Raji (cell line): Measurements from ENCODE around the gene MCTP1.

Experiments used
- POLR2A ChIP-seq: IDR thresholded peaks from 2 replicates; pipeline ENCODE4 v1.6.1; 2011; ENCODE audit warnings: low read depth, low read length, control low read depth; ENCODE audit not compliant: insufficient read depth

The MCTP1 gene

GRCh38 chr5:95124101-95124500 lies 160.8 kb downstream of the MCTP1 start:
- TF ChIP-seq POLR2A = no peak

GRCh38 chr5:95114902-95115301 lies 170.0 kb downstream of the MCTP1 start:
- no peak for TF ChIP-seq POLR2A

GRCh38 chr5:95114305-95114704 lies 170.6 kb downstream of the MCTP1 start:
- no peak for TF ChIP-seq POLR2A

- TF ChIP-seq POLR2A = no peak
These were observed 171.4 kb downstream of the MCTP1 start for GRCh38 chr5:95113489-95113888.

- no peak for TF ChIP-seq POLR2A
These were observed 173.8 kb downstream of the MCTP1 start for GRCh38 chr5:95111141-95111540.

GRCh38 chr5:95110118-95110517 lies 174.8 kb downstream of the MCTP1 start:
- TF ChIP-seq POLR2A = no peak

- no peak for TF ChIP-seq POLR2A
These were observed 177.8 kb downstream of the MCTP1 start for GRCh38 chr5:95107138-95107537.

GRCh38 chr5:95105638-95106037 lies 179.3 kb downstream of the MCTP1 start:
- no peak for TF ChIP-seq POLR2A

GRCh38 chr5:95102687-95103086 lies 182.2 kb downstream of the MCTP1 start:
- TF ChIP-seq POLR2A = no peak

GRCh38 chr5:95102080-95102479 lies 182.8 kb downstream of the MCTP1 start:
- TF ChIP-seq POLR2A = no peak

GRCh38 chr5:95100551-95100950 lies 184.3 kb downstream of the MCTP1 start:
- TF ChIP-seq POLR2A = no peak

GRCh38 chr5:95098012-95098411 lies 186.9 kb downstream of the MCTP1 start:
- TF ChIP-seq POLR2A = no peak

- no peak for TF ChIP-seq POLR2A
These were observed 191.7 kb downstream of the MCTP1 start for GRCh38 chr5:95093211-95093610.

GRCh38 chr5:95090774-95091173 lies 194.1 kb downstream of the MCTP1 start:
- no peak for TF ChIP-seq POLR2A

- TF ChIP-seq POLR2A = no peak
These were observed 197.0 kb downstream of the MCTP1 start for GRCh38 chr5:95087816-95088317.

- no peak for TF ChIP-seq POLR2A
These were observed 197.7 kb downstream of the MCTP1 start for GRCh38 chr5:95086927-95087815.

GRCh38 chr5:95084757-95085156 lies 200.1 kb downstream of the MCTP1 start:
- no peak for TF ChIP-seq POLR2A
